Dedifferentiated amniotic fluid mesenchymal stem cell (primary cell): ENCODE measurements around the gene PRMT9.

Experiments
- DNase-seq: peaks from one replicate; pipeline ENCODE4 v3.0.0-alpha.2; 2016; ENCODE audit errors: extremely low spot score

PRMT9 gene

DNA sequence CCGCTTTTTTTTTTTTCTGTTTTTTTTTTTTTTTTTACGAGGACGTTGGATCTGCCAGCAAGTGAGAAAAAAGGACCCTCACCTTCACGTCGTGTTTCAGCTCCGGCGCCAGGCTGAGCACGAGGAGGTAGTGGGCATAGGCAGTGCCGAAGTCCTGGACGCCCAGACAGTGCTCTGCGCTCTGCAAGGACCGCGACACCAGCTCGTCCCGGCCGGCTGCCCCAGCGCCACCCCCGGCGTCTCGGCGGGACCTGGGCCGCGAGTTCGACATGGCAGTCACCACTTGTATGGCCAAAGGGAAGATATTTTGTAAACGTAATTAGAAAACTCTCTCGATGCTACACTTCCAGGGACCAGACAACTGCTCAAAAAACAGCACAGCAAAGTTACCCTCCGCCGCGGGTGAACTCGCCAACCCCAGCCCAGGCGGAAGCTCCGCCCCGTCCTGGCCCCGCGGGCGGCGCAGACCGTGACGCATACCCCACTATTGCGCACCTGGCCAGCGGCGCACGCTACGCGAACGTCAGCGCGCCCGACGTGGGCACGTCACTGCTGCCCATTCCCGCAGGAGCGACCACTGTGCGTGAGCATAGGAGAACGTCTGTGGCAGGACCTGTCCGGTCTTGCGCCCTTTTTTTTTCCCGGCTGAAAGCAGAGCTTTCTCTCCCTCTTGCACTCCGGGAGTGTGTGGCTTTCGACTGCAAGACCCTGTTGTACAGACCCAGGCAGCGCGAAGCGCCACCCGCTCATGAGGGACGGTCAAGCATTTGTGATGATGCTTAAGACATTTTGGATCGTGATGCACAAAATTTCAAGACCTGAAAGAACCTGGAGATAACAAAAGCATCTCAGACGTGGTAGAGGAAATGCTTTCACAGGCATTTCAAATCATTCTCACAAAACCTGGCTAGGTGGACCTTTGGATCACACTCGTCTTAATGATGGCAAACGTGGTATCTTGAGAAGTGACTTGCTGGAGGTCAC lies at the start of gene PRMT9:
PRMT9 (minus strand) TSS at position 447 of the 984 bp plus-strand sequence; CDS start at position 271, 176 bp downstream.
- DNase-seq = peak; percentile 70

DNA sequence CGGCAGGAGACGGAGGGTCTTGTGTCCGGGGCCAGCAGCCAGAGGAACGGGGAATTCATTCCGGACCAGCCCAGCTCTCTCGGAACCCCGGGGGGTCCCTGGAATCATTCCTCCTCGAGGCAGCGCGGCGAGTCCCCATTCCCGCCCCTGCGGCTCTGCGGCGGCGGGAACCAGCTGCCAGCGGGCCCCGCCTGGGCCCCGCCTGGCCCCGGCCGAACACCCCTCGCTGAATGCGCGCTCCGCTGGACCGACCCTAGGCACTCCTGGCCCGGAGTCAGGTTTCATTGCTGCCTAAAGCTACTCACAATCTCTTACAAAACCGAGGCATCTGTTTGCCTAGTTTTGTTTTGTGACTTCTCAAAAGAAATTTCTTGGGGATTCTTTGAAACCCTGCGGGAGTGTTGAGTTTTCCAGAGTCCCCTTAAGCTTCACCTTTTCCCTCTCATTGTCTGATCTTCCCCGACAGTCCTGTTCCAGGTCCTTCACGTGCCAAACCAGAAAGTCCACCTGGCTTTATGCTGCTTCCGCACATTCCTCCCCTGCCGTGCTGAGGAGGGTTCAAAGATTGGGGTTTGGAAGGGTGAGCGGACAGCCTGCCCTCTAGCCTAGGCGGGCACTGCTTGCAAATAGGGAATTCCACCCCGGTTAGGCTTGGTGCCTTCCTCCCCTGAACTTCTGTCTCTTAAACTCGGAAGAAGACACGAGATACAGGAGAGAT lies 48.7 kb upstream of the PRMT9 start:
- peak; percentile 31 for DNase-seq

DNA sequence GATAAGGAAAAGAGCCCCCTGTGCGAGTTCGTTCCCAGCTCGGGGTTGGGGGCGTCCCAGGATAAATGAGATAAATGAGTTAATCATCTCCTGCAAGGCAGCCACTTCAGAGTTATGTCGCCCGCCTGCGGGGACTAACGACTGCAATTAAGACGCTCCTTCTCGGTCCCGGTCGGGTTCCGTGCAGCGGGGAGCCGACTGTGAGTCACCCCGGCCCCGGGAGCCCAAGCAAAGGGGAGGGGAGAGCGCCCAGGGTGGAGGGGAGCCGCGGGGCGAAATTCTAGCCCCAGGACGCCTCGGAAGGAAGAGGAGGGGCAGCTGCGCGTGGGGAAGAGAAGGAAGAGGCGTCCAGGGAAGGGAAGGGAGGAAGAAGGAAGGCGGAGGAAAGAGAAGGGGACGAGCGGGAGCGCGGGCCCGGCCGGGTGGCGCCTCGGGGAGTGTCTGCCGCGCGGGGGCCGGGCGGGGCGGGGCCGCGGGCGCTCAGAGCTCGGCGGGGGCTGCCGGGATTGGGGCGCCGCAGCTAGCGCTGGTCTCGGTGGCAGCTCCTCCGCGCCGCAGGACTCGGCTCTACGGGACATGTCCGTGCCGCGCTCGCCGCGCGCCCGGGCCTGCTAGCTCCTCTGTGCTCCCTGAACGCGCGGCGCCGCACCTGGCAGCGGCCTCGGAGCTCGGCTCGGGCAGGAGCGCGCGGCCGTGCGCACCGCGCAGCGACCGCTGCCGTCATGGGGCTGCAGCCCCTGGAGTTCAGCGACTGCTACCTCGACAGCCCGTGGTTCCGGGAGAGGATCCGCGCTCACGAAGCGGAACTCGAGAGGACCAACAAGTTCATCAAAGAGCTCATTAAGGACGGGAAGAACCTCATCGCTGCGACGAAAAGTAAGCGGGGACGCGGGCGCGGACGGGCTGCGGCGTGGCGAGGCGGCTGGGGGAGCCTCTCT lies 47.9 kb upstream of the PRMT9 start, which contains the start of gene ARHGAP10:
ARHGAP10 (plus strand) TSS at position 509 of the 938 bp plus-strand sequence; CDS start at position 723, 214 bp downstream.
- peak; percentile 82 for DNase-seq

DNA sequence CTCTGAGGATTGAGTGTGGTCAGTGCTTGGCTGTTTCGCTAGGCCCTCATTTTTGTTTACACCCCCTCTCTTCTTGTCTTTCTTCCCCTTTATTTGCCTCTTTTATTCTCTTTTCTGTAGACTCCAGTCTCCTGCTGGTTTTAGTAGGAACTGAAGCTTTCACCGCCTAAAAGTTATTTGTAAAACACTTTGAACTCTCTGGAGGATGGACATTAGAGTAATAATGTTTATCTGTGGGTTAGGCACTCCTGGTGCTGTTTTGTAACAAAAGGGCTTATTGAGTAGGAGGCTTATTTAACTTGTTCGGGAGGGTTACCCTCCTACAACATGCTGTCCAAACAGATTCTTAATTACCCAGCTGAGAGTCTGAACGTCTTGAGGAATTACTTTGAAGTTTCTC lies 46.4 kb upstream of the PRMT9 start:
- no peak for DNase-seq

DNA sequence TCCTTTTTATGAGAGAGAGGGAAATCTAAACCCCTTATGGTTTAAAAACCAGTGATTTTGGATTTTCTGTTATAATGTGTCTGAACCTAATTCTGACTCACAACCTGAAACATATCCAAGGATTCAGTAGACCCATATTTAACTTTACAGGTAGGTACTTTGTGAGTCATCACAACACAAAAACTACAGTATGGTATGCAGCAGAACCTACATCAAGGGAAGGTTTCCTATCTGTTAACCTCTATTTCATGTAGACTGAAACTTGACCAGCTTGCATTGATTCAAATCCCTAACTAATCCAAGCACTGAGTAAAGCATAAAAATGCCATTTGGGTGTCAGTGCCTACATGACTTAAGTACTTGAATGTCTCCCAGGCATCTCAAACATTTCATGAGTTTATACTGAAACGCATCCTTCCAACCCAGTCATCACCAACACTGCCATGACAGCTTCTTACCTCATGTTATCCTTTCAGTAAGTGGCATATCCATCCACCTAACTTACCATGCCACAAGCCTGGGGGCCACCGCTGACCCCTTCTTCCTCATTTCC lies 43.6 kb upstream of the PRMT9 start:
- DNase-seq = no peak

GRCh38 chr4:147725673-147726072 lies 41.7 kb upstream of the PRMT9 start:
- DNase-seq = no peak

DNA sequence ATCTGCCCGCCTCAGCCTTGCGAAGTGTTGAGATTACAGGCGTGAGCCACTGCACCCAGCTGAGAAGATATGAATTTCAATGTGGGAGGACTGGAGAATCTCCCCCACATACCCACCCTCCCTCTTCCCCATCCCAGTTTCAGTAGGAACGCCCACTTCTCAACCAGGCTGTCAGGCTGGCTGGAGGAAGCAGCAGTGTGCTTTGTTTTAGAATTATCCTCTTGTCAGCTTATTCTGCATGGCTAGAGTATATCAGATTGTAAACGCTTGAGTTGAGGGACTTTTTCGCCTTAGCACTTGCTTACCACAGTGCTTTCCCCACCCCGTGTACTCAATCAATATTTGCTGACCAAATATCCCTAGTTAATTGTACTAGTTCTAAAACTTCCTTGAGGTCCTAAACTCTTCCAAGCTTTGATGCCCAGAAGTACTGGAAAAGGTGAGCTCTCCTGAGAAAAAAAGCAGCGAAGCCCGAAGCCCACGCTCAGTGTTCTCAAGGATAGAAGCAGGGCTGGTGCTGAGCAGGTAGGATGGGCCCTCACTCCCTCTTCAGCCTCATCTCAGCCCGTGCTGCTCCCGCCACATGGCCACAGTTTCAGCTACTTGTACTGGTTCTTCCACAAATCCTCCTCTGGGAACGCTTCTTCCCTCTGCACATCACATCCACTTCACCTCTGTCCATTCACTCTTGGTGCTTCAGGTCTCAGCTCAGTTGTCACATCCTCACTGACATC lies 40.7 kb upstream of the PRMT9 start:
- DNase-seq = no peak

DNA sequence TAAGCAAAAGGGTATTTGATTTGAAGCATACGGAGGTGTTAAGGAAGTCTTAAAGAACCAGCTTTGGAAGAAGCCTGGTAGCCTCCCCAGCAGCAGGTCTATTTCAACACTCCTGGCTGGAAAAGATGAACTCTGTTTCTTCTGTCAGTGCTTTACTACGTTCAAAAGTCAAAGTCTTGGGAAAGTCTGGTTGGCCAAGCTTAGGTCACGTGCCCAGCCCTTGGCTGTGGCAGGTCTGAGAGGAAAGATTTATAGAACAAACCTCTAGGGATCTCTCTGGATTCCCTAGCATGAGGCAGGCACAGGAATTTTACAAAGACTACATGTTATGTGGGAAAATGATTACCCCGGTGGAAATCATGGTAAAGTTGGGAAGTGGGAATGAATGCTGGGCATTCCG lies 39.4 kb upstream of the PRMT9 start:
- no peak for DNase-seq

DNA sequence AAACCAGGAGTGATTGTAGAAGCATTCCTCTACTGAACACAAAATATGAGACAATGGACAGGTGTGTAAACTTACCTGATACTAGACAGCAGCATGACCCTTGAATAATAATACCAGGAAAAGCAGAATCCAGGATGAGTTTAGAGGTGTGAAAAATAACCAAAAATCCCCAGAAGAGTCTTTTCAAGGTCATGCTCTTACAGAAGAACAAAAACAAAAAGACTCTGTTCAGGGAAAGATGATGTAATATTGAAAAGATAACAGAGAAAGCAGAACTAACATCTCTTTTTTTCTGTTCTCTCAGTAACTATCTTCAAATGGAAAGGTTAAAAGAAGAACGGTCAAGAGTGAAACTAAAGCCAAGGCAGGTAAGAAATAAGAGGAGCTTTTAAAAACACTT lies 33.9 kb upstream of the PRMT9 start:
- no peak for DNase-seq

DNA sequence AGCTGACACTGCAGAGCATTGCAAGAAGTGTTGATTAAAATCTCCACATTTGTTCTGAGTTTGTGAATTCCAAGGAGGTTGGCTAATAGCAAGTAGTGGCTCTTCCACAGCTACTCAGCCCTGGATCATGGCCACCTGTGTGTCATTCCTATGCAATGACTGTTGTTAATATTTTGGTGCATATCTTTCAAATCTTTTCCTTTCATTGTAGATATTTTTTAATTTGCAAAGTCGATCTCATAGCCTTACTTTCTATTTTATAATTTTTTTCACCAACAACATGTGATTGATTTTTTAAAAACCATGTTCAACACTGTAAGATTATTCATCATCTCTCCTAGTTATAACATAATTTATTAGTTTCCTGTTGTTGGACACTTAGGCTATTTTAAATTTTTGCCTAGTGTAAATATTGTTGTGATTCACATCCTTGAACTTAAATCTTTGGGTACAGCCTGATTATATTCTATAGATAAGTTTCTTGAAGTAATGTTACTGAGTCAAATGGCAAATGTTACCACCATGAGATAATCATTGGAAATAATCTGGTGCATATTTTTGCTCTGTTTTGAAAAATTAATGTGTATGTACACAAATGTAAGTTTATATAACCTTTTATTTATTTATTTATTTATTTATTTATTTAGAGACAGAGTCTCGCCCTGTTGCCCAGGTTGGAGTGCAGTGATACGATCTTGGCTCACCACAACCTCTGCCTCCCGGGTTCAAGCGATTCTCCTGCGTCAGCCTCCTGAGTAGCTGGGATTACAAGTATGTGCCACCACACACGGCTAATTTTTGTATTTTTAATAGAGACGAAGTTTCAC lies 30.8 kb upstream of the PRMT9 start:
- DNase-seq = peak; percentile 78

DNA sequence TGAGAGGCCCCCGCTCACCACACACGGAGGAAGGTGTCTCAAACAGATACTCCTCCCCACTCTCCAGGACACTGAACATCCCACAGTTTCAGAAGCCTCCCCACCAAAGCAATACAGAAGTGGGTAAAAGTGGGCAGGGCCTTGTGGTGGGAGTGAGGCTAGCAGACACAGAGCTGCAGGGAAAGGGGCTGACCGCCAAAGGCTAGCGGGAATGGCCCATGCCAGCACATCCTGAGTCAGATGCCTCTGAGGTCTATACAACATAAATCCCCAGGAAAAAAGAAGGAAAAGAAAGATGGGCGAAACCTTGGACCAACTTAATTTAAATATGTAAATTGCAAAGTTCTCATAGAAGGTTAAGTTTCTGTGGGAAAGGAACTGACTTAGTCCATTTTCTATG lies 26.0 kb upstream of the PRMT9 start:
- DNase-seq = no peak

DNA sequence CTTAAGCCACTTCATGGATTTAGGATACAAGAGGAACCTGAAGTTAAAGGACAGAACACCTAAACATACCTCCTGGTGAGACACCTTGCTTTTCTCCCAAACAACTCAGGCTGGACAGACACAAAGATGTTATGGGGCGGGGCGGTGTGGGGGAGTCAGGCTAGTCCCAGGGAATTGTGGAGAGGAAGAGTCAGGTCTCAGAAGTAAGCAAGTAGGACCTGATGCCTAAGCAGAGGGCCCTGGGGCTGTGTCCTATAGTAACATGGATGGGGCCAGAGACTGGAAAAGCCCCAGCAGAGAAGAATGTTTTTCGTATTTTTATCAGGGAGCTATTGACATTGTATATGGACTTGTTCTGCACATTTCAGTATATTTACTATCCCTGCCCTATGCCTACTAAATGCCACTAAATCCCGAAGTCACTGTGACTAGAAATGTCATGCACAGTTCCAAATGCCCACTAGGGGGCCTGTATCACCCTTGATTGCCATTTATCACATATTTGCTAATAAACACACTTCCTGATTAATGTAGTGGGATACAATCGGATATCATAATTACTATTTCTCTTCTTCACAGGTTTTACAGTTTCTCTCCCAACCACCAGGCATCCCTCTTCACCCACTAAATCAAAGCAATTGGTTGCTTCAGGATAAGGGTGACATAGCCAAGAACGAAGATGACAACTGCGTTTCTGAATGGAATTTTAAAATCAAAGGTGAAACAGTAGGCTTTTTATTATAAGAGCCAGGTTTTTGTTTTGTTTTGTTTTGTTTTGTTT lies 24.1 kb upstream of the PRMT9 start:
- DNase-seq = peak; percentile 49

GRCh38 chr4:147704846-147705245 lies 20.9 kb upstream of the PRMT9 start:
- no peak for DNase-seq

GRCh38 chr4:147696866-147697265 lies 12.9 kb upstream of the PRMT9 start:
- DNase-seq = no peak

GRCh38 chr4:147693218-147693617 lies 9.3 kb upstream of the PRMT9 start:
- DNase-seq = no peak

GRCh38 chr4:147691820-147692219 lies 7.9 kb upstream of the PRMT9 start:
- DNase-seq = no peak

DNA sequence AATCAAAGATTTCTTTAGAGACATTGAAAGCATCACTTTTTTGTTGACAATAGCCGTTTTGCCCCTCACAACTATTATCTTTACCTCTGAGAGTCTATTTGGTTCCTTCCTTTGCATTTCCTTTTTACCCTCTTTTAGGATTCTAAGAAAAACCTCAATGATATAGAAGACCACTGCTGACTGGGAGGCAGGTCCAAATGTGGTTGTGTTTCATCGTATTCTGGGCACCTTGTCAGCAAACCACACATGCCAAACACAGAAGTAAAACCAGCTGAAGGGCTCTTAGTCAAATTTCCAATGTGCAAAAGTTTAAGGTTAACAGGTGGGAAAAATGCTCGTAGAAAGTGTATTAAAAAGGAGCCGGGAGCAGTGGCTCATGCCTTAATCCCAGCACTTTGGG lies 5.1 kb upstream of the PRMT9 start:
- no peak for DNase-seq

GRCh38 chr4:147683188-147683591 lies 773 bp downstream of the PRMT9 start:
- peak; percentile 37 for DNase-seq

DNA sequence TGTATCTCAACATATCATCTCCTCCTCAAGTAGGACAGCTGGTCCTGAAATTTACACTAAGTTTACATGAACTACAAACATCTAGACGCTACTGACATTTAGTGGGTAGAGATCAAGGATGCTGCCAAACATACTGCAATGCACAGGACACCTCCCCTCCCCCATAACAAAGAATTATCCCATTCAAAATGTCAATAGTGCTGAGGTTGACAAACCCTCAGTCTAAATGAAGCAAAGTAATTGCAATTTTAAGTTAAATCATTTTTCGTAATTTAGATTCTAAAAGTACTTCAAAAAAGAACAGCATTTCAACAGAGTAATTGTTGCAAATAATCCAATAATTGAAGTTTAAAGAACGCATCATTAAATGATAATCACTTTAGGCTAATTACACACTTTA lies 1.2 kb downstream of the PRMT9 start:
- DNase-seq = no peak
